GM18507 (cell line): ENCODE data around the gene FCGBP.
A peak's percentile ranks its signal among the peaks of the same experiment; 100 is the strongest.
"Not testable (repeated sequence)": the region's sequence is repeated elsewhere in the genome, so short reads cannot be mapped to it uniquely, and the experiment has no call there.

Source experiments
- DNase-seq: peaks from one replicate; pipeline ENCODE4 v3.0.0; 2011; ENCODE audit warnings: low read depth; ENCODE audit not compliant: insufficient read length; ENCODE audit errors: extremely low spot score
- FAIRE-seq: peaks from 2 replicates; lab custom pipeline; 2011; peaks lifted over from hg19 to GRCh38; lab: Jason Lieb, UNC

FCGBP gene

DNA sequence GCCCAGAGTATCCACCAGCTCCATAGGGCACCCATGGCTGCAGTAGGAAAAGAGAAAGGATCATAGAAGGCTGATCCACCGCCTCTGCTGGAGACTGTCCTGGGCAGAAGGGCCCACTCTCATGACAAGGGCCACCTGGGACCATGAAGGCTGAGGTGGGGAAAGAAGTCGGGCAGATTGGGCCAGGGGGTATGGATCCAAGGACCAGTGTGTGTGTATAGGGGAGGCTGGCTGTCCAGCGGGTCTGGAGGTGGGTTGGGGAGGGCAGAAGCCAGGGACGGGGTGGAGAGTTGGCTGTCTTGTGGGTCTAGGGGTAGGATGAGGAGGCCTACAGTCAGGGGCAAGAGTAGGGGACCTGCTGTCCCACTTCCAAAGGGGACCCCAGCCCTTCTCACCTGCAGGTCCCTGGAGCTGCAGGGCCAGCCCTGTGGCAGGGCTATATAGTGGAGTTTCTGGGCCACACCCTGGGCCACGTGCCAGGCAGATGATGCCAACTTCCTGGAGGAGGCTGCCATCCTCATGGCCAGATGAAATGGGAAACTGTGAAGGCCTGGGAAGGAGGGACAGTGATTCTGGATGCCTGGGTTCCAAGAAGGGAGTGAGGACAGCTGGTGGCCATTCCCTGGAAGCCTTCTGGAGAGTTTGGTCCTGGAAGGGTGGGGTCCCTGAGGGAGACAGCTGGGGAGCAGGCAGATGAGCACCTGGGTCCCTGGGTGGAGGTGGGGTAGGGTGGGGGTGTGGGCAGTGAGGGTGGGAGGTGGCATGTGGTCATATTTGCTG, at the start of gene FCGBP:
Gene FCGBP (minus strand): TSS at position 51 of the 780 bp plus-strand sequence.
- FAIRE-seq (no peak), DNase-seq (no peak)

DNA sequence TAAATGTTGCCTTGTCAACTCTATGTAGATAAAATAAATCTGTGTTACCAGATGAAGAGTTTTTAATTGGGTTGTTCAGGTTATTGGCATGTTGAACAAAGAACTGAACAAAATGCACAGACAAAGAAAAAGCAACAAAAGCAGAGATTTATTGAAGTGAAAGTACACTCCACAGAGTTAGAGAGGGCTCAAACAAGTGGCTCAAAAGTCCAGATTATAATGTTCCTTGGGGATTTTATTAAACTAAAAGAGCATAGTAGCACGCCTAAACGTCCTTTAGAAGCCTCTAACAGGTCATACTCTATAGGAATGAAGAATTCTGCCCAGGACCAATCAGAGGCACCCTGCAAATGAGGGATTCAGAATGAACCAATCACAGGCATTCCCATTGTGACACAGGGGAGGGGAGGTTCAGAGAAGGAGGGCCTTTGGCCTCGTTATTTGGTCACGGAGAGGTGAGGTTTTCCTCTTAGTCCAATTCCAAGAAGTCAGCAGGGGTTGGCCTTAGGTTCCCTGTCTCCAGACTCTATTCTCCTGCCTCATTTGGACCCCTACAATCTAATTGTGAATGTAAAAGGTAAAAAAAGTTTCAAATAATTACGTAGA, 49.4 kb upstream of the FCGBP start:
- FAIRE-seq (no peak), DNase-seq (no peak)

GRCh38 chr19:39982883-39983282, 48.4 kb upstream of the FCGBP start:
- no peak for DNase-seq
- FAIRE-seq: no peak

DNA sequence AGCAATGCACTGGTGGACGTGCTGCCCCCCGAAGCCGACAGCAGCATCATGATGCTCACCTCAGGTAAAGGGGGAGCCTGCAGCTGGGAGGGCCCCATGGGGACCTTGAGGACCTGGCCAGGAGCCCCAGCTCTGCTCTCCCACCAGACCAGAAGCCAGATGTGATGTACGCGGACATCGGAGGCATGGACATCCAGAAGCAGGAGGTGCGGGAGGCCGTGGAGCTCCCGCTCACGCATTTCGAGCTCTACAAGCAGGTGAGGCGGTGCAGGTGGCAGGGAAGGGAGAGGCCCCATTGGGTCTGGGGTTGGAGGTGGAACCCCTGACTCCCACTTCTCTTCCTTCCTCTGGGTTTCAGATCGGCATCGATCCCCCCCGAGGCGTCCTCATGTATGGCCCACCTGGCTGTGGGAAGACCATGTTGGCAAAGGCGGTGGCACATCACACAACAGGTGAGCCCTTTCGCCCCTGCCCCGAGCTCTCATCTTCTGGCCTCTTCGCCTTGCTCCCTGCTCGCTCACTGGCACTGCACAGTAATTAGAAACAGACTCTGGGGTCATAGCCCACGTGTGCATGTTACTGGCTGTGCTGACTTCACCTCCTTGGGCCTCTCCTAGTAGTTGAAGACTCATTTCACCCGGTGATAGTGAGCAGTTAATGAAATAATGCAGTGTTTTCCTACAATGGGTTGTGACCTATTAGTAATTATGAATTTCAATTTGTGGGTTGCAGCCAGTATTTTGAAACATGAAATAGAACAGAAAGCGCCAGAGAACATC, 40.1 kb upstream of the FCGBP start:
- DNase-seq (no peak), FAIRE-seq (no peak)

DNA sequence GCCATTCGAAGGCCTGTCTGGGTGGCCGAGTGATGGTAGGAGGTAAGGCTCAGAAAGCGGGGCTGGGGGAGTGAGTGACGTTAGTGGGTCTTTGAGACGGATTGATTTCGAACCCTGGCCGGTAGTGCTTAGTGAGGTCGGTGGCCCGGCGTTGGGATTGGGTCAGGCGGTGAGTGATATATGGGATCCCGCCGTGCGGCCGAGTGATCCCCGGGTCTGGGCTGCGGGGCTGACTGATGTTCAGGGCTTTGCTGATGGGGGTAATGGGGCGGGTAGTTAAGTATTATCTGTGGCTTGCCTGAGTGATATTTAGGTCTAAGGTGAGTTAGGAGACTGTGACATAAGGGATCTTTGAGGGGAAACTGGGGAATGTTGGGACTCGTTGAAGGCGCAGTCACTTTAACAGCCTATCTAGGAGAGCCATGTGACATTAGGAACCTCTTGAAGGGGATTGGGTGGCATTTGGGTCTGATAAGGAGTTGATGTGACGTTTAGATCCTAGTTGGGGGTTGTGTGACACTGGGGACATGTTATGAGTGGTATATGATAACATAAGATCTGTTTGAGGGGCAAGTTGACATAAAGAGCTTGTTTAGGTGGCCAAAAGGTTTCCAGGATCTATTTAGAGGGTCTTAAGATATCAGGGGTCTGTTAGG, 37.1 kb upstream of the FCGBP start:
- no peak for DNase-seq
- no peak for FAIRE-seq

GRCh38 chr19:39970675-39971379, 36.4 kb upstream of the FCGBP start, which contains the start of gene PSMC4:
Gene PSMC4 (plus strand): TSS chr19:39971165. CDS start chr19:39971203, 38 bp downstream.
- FAIRE-seq (peak; percentile 100), DNase-seq (peak; percentile 95)

GRCh38 chr19:39970425-39970674, 35.9 kb upstream of the FCGBP start:
- no peak for DNase-seq
- FAIRE-seq: no peak

DNA sequence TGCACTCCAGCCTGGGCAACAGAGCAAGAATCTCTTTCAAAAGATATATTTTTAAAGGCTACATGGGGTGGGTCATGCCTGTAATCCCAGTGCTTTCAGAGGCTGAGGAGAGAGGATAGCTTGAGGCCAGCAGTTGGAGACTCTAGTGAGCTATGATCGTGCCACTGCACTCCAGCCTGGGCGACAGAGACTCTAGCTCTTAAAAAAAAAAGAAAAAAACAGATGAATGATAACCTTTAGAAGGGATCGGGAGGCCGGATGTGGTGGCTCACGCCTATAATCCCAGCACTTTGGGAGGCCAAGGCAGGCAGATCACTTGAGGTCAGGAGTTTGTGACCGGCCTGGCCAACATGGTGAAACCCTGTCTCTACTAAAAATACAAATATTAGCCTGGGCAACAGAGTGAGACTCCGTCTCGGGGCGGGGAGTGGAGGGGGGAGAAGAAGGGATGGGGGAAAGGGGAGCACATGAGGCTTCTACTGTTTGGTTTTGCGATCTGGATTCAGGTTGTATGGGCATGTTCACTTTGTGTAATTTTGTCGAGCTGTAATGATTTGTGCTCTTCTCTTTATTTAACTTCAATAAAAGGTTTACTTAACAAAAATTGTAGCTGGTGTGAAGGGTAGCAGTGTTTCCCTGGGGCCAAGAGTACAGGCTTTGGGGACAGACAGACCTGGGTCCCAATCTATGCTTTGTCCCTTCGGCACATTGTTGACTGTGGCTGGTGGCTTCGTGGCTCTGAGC, 35.4 kb upstream of the FCGBP start:
- no peak for FAIRE-seq
- DNase-seq: no peak

GRCh38 chr19:39969266-39969665, 34.8 kb upstream of the FCGBP start:
- peak; percentile 26 for FAIRE-seq
- DNase-seq: no peak

- no peak for DNase-seq
- FAIRE-seq: no peak
These were observed 34.4 kb upstream of the FCGBP start for GRCh38 chr19:39968789-39969188.

DNA sequence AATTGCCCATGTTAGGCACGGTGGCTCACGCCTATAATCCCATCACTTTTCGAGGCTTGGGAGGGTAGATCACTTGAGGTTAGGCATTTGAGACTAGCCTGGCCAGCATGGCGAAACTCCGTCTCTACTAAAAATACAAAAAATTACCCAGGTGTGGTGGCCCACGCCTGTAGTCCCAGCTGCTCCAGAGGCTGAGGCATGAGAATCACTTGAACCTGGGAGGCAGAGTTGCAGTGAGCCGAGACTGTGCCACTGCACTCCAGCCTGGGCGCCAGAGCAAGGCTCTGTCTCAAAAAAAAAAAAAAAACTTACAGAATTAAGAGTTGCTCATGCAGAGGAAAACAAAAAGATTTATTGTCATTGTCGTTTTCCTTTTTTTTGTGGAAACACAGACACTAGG, 33.1 kb upstream of the FCGBP start:
- FAIRE-seq: no peak
- DNase-seq: no peak

GRCh38 chr19:39966617-39967016, 32.2 kb upstream of the FCGBP start:
- FAIRE-seq: no peak
- DNase-seq: no peak

- DNase-seq (no peak), FAIRE-seq (no peak)
These were observed 29.5 kb upstream of the FCGBP start for GRCh38 chr19:39963898-39964297.

GRCh38 chr19:39959407-39959806, 25.0 kb upstream of the FCGBP start:
- DNase-seq, FAIRE-seq: not testable (repeated sequence)

DNA sequence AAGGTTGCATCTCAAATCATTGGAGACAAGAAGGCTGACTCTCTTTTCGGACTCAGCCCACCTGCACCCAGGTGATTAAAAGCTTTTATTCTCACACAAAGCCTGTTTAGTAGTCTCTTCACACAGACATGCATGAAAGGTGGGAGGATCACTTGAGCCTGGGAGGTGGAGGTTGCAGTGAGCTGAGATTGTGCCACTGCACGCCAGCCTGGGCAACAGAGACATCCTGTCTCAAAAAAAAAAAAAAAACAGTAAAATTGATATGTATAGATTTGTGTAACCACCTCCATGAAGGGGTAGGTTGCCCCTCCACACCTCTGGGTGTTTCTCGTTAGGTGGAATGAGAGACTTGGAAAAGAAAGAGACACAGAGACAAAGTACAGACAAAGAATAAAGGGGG, 24.5 kb upstream of the FCGBP start:
- FAIRE-seq: not testable (repeated sequence)

DNA sequence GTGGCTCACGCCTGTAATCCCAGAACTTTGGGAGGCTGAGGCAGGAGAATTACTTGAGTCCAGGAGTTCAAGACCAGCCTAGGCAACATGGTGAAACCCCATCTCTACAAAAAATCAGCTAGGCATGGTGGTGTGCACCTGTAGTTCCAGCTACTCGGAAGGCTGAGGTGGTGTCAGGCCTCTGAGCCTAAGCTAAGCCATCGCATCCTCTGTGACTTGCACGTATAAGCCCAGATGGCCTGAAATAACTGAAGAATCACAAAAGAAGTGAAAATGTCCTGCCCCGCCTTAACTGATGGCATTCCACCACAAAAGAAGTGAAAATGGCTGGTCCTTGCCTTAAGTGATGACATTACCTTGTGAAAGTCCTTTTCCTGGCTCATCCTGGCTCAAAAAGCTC, 23.5 kb upstream of the FCGBP start:
- not testable (repeated sequence) for FAIRE-seq, DNase-seq

More for the DNA sequence above, 24.5 kb upstream of the FCGBP start:
- not testable (repeated sequence) for DNase-seq

- FAIRE-seq (peak; percentile 9), DNase-seq (no peak)
These were observed 19.5 kb upstream of the FCGBP start for GRCh38 chr19:39953915-39954314.

DNA sequence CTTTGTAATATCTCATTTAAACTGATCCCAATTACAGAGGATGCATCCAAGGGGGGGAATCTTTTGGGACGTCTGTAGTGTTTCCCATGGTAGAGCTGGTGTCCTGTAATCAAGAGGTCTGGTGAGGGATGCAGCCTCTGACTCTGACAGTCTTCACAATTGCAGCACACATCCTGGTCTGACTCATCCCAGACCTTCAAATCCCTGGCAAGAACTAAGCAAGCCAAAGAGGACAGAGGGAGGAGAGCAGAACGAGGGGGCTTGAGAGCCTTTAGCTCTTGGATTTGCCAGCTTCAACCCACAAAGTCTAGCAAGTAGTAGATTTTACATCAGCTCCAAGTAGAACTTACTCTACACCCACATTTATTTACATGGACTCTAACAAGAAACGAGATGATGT, 17.3 kb upstream of the FCGBP start:
- FAIRE-seq: no peak
- no peak for DNase-seq
